OCI-LY3 (cell line): ENCODE measurements around the gene ASH1L.
"Not testable (repeated sequence)": the region's sequence is repeated elsewhere in the genome, so short reads cannot be mapped to it uniquely, and the experiment has no call there.

Experiments
- H2AFZ ChIP-seq: fragments of 200-600, 300-600 bp; shearing (Covaris generic); 2 replicates; pipeline ENCODE4 v1.6.0; 2014; ENCODE audit warnings: antibody characterized with exemption, low read depth, low read length
- H3K27ac ChIP-seq: fragments of 200-600, 300-600 bp; sonication (generic); 2 replicates; pipeline ENCODE4 v1.5.1; 2014; ENCODE audit warnings: mild to moderate bottlenecking, low read length, moderate library complexity, mixed read lengths
- H3K27me3 ChIP-seq: fragments of 200-600, 300-600 bp; sonication (generic); 2 replicates; pipeline ENCODE4 v1.6.1; 2014; ENCODE audit warnings: low read depth, low read length, mixed read lengths
- H3K36me3 ChIP-seq: fragments of 200-600, 300-600 bp; sonication (generic); replicated peaks from 2 replicates; pipeline ENCODE3; 2014; ENCODE audit warnings: low read depth, low read length, mixed read lengths
- H3K4me1 ChIP-seq: fragments of 300-600, 200-600 bp; sonication (generic); 2 replicates; pipeline ENCODE4 v1.6.1; 2014; ENCODE audit warnings: low read length, mixed read lengths
- H3K4me2 ChIP-seq: fragments of 200-600, 300-600 bp; sonication (generic); 2 replicates; pipeline ENCODE4 v1.6.1; 2014; ENCODE audit warnings: low read length, mixed read lengths
- H3K4me3 ChIP-seq: fragments of 300-600, 200-600 bp; sonication (generic); 2 replicates; pipeline ENCODE4 v1.5.1; 2014; ENCODE audit warnings: antibody characterized with exemption, mild to moderate bottlenecking, low read length, moderate library complexity
- H3K79me2 ChIP-seq: fragments of 300-600, 200-600 bp; shearing (Covaris generic); 2 replicates; pipeline ENCODE4 v1.6.1; 2014; ENCODE audit warnings: mild to moderate bottlenecking, low read length, mixed read lengths
- H3K9ac ChIP-seq: fragments of 300-600, 200-600 bp; shearing (Covaris generic); 2 replicates; pipeline ENCODE4 v1.6.0; 2014; ENCODE audit warnings: mild to moderate bottlenecking, low read length, moderate library complexity
- H3K9me3 ChIP-seq: fragments of 200-600, 300-600 bp; shearing (Covaris generic); 2 replicates; pipeline ENCODE4 v1.6.1; 2014; ENCODE audit warnings: low read length, mixed read lengths; ENCODE audit not compliant: insufficient read depth
- H4K20me1 ChIP-seq: fragments of 200-600, 300-600 bp; sonication (generic); 2 replicates; pipeline ENCODE4 v1.6.1; 2016; ENCODE audit warnings: low read length, mixed read lengths; ENCODE audit not compliant: insufficient read depth
- CTCF ChIP-seq: fragments of 200-600, 300-600 bp; sonication (generic); IDR thresholded peaks from 2 replicates; pipeline ENCODE4 v1.5.1; 2014; ENCODE audit warnings: antibody characterized with exemption, low read length, low read depth
- EZH2phosphoT487 ChIP-seq: fragments of 200-600 bp; shearing (Covaris generic); IDR thresholded peaks from 2 replicates; pipeline ENCODE4 v1.6.1; 2018; ENCODE audit warnings: antibody characterized with exemption, mixed run types, low read depth

Gene ASH1L

GRCh38 chr1:155504207-155504606 lies 58.4 kb downstream of the ASH1L start:
- Histone ChIP-seq H3K9ac (no peak overlapping the region), H3K4me3 (no peak overlapping the region), H3K9me3 (no peaks in the 10 kb centered on the region), H3K4me1 (peaks cover 30% of the 10 kb centered on the region), H3K79me2 (peaks cover 85% of the 10 kb centered on the region), H3K4me2 (0 out of 2 replicates have a peak overlapping the region, but pooled peaks have one; percentile 1), H3K36me3 (no peaks in the 10 kb centered on the region), H3K27ac (no peak overlapping the region), H2AFZ (no peak overlapping the region), H3K27me3 (no peaks in the 10 kb centered on the region), H4K20me1 (peaks cover 60% of the 10 kb centered on the region)
- no peak for TF ChIP-seq EZH2phosphoT487
- peak; percentile 75 for TF ChIP-seq CTCF

- H3K4me2 ChIP-seq: peak overlapping the region; percentile 73
- no peaks in the 10 kb centered on the region for H3K27me3 ChIP-seq
- no peaks in the 10 kb centered on the region for H3K9me3 ChIP-seq
- H3K4me3 ChIP-seq: peak overlapping the region; percentile 39
- H3K4me1 ChIP-seq: peaks cover 36% of the 10 kb centered on the region
- H4K20me1 ChIP-seq: peaks cover 50% of the 10 kb centered on the region
- TF ChIP-seq CTCF: no peak
- no peak for TF ChIP-seq EZH2phosphoT487
- peak overlapping the region; percentile 63 for H3K27ac ChIP-seq
- H2AFZ ChIP-seq: no peak overlapping the region
- H3K36me3 ChIP-seq: peaks cover 3% of the 10 kb centered on the region
- H3K79me2 ChIP-seq: peaks cover 81% of the 10 kb centered on the region
- peak overlapping the region; percentile 0; the same call in 1 of the 2 replicates for H3K9ac ChIP-seq
Observed at GRCh38 chr1:155499953-155500639, 62.5 kb downstream of the ASH1L start.

- Histone ChIP-seq H4K20me1 (peaks cover 58% of the 10 kb centered on the region), H3K36me3 (peaks cover 3% of the 10 kb centered on the region), H3K9me3 (no peaks in the 10 kb centered on the region), H3K4me2 (peak overlapping the region; percentile 73), H3K4me1 (peaks cover 36% of the 10 kb centered on the region), H3K27ac (peak overlapping the region; percentile 63), H3K4me3 (peak overlapping the region; percentile 39), H3K27me3 (no peaks in the 10 kb centered on the region), H2AFZ (no peak overlapping the region), H3K79me2 (peaks cover 84% of the 10 kb centered on the region), H3K9ac (peak overlapping the region; percentile 0; the same call in 1 of the 2 replicates)
- TF ChIP-seq EZH2phosphoT487 (no peak), CTCF (no peak)
Observed at GRCh38 chr1:155499263-155499662, 63.3 kb downstream of the ASH1L start.

- Histone ChIP-seq H4K20me1 (peaks cover 36% of the 10 kb centered on the region), H3K79me2 (peaks cover 65% of the 10 kb centered on the region)
- H3K27me3 ChIP-seq, H2AFZ ChIP-seq, H3K4me2 ChIP-seq, H3K4me1 ChIP-seq, H3K9ac ChIP-seq, H3K9me3 ChIP-seq, H3K4me3 ChIP-seq, H3K36me3 ChIP-seq, H3K27ac ChIP-seq: not testable (repeated sequence)
Observed at GRCh38 chr1:155493595-155493994, 69.0 kb downstream of the ASH1L start.

GRCh38 chr1:155488419-155488818 lies 74.2 kb downstream of the ASH1L start:
- H3K27me3 ChIP-seq, H3K27ac ChIP-seq, H3K9ac ChIP-seq, H3K9me3 ChIP-seq, H3K4me2 ChIP-seq, H2AFZ ChIP-seq, H3K36me3 ChIP-seq, H3K4me3 ChIP-seq: not testable (repeated sequence)
- peaks cover 12% of the 10 kb centered on the region for H3K4me1 ChIP-seq
- H3K79me2 ChIP-seq: peaks cover 60% of the 10 kb centered on the region
- H4K20me1 ChIP-seq: peaks cover 15% of the 10 kb centered on the region
